GM06990 (cell line): Measurements from ENCODE around the gene LAMA5.

Experiments used
- DNase-seq: peaks from one replicate; pipeline ENCODE4 v3.0.0-alpha.2; 2011; ENCODE audit not compliant: insufficient read length; ENCODE audit errors: extremely low read depth
- H3K27me3 ChIP-seq: replicated peaks from 2 replicates; pipeline ENCODE4 v1.6.0; 2011; ENCODE audit warnings: low read length; ENCODE audit not compliant: control insufficient read depth, insufficient read depth
- H3K36me3 ChIP-seq: 2 replicates; pipeline ENCODE4 v1.5.1; 2011; ENCODE audit warnings: low read length; ENCODE audit not compliant: control insufficient read depth, insufficient read depth
- H3K4me3 ChIP-seq: replicated peaks from 2 replicates; pipeline ENCODE4 v1.5.1; 2011; ENCODE audit warnings: low read depth, mild to moderate bottlenecking, control low read depth, low read length
- CTCF ChIP-seq: IDR thresholded peaks from 2 replicates; pipeline ENCODE4 v1.5.1; 2011; ENCODE audit warnings: low read length, control low read depth, mild to moderate bottlenecking, inconsistent platforms; ENCODE audit not compliant: insufficient read depth, poor library complexity, severe bottlenecking

Gene LAMA5

GRCh38 chr20:62392077-62392418 lies 24.9 kb upstream of the LAMA5 start:
- Histone ChIP-seq H3K4me3 (no peak overlapping the region), H3K27me3 (no peaks in the 10 kb centered on the region), H3K36me3 (peaks cover 29% of the 10 kb centered on the region)
- no peak for DNase-seq
- TF ChIP-seq CTCF, result no peak

GRCh38 chr20:62391165-62392076 lies 24.3 kb upstream of the LAMA5 start:
- Histone ChIP-seq H3K4me3 (no peak overlapping the region), H3K36me3 (peaks cover 29% of the 10 kb centered on the region), H3K27me3 (no peaks in the 10 kb centered on the region)
- no peak for DNase-seq
- no peak for TF ChIP-seq CTCF

- Histone ChIP-seq H3K27me3 (no peaks in the 10 kb centered on the region), H3K36me3 (peaks cover 29% of the 10 kb centered on the region), H3K4me3 (no peak overlapping the region)
- no peak for TF ChIP-seq CTCF
- DNase-seq, result no peak
These were observed 23.4 kb upstream of the LAMA5 start for GRCh38 chr20:62390317-62391164.

- H3K27me3 ChIP-seq, result no peaks in the 10 kb centered on the region
- no peak for TF ChIP-seq CTCF
- no peak for DNase-seq
- no peak overlapping the region for H3K4me3 ChIP-seq
- peaks cover 29% of the 10 kb centered on the region for H3K36me3 ChIP-seq
These were observed 22.5 kb upstream of the LAMA5 start for GRCh38 chr20:62389601-62390087.

GRCh38 chr20:62388839-62389600 lies 21.9 kb upstream of the LAMA5 start:
- no peak overlapping the region for H3K4me3 ChIP-seq
- TF ChIP-seq CTCF, result no peak
- H3K27me3 ChIP-seq, result no peaks in the 10 kb centered on the region
- peaks cover 29% of the 10 kb centered on the region for H3K36me3 ChIP-seq
- DNase-seq, result no peak
